NB4 (cell line): ENCODE measurements around the gene TNS1.

Experiments used
- CTCF ChIP-seq: IDR thresholded peaks from one replicate; pipeline ENCODE4 v1.5.1; 2012; ENCODE audit warnings: low read depth, low read length
- MAX ChIP-seq: IDR thresholded peaks from 2 replicates; pipeline ENCODE4 v1.6.1; 2011; ENCODE audit warnings: low read depth, low read length
- MYC ChIP-seq: IDR thresholded peaks from 2 replicates; pipeline ENCODE4 v1.6.1; 2011; ENCODE audit warnings: low read depth, low read length
- POLR2A ChIP-seq: IDR thresholded peaks from 2 replicates; pipeline ENCODE4 v1.6.1; 2011; ENCODE audit warnings: mild to moderate bottlenecking; ENCODE audit not compliant: insufficient read length; ENCODE audit errors: extremely low read depth

- TF ChIP-seq CTCF (no peak), POLR2A (no peak), MAX (no peak), MYC (no peak)
These were observed 113.1 kb downstream of the TNS1 start for GRCh38 chr2:217889656-217890055.
